Cardiac septum (tissue), 1 donor: ENCODE data around the gene UBE2G2. TPM values are rescaled to one million over a fixed set of nuclear protein-coding genes. Genes with fewer than 3 reads are reported as not detected.

Experiments
- DNase-seq: peaks from one replicate; pipeline ENCODE4 v3.0.0-alpha.2; 2020; ENCODE audit warnings: low spot score
- intact Hi-C: fragments of 100-400 bp; cut with DNase I; formaldehyde crosslinking; loops from one replicate; pipeline ENCODE4 v1.14.0; 2022
- total RNA-seq: library from RNA; stranded (reverse); fragmentation: NEBNext Ultra II Directional; extraction: Animal tissue kit (Norgen Biotek cat#: 25700); gene quantifications from one replicate; pipeline ENCODE4 v1.2.1, GENCODE V29; 2021
- donor health status: DM: no; HTN: no; CAD: no.

UBE2G2 gene
- total RNA-seq, 1 donor from 2014 or later: 69.7 TPM

DNA sequence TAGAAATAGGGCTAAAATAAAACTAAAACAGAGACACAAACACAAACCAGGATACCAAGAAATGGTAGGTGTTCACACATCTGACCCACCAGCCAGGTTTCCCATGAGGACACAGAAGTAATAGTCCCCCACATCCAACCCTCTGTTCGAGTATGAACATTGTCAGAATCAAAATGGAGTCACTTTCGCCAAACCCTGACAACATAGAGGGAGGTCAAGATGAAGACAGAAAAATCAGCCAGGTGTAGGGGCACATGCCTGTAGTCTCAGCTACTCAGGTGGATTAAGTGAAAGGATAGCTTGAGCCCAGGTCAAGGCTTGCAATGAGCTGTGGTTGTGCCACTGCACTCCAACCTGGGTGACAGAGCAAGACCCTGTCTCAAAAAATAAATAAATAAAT lies 3.8 kb downstream of the UBE2G2 start:
- intact Hi-C loops: no loop called here

DNA sequence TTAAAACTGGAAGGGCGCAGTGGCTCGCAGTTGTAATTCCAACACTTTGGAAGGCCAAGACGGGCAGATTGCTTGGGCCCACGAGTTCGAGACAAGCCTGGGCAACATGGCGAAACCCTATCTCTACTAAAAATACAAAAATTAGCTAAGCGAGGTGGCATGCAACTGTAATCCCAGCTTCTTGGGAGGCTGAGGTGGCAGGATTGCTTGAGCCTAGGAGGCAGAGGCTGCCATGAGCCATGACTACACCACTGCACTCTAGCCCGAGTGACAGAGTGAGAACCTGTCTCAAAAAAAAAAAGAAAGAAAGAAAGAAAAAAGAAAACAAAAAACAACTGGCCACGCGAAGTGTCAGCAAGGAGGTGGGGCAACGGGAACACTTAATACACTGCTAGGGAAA lies 6.3 kb downstream of the UBE2G2 start:
- intact Hi-C loops: no loop called here

More for the DNA sequence above, 3.8 kb downstream of the UBE2G2 start:
- no peak for DNase-seq

DNA sequence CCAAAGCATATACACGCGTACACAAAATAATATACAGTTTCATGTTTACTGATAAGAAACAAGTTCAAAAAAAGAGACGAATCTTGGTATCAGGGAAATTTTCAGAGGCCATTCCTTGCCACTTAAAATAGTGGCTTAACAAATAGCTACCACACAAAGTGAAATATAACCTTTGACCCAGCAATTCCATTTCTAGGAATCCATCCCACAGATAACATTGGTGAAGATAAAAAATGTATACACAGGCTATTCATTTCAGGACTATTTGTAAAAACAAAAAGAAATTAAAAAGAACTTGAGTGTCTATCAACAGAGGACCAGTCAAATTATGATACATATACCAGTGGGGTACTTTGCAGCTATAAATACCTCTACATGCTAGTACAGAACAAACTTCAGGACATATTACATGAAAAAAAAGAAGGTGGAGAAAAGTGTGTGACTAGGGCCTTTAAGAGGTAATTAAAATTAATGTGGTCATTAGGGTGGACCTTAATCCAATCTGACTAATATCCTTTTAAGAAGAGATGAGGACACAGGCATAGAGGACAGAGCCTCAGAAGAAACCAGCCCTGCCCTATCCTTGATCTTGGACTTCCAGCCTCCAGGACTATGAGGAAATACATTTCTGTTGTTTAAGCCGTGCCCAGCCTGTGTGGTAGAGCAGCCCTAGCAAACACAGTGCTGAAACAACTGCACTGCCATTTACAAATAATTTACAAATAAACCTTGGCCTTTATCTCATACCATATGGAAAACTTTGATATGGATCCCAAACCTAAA lies 7.8 kb downstream of the UBE2G2 start:
- DNase-seq: no peak
- intact Hi-C loops: loop anchor here (5.0 kb wide), 1 partner anchor 281 kb away; no protein-coding TSS in a partner anchor

More for the DNA sequence above, 6.3 kb downstream of the UBE2G2 start:
- no peak for DNase-seq

DNA sequence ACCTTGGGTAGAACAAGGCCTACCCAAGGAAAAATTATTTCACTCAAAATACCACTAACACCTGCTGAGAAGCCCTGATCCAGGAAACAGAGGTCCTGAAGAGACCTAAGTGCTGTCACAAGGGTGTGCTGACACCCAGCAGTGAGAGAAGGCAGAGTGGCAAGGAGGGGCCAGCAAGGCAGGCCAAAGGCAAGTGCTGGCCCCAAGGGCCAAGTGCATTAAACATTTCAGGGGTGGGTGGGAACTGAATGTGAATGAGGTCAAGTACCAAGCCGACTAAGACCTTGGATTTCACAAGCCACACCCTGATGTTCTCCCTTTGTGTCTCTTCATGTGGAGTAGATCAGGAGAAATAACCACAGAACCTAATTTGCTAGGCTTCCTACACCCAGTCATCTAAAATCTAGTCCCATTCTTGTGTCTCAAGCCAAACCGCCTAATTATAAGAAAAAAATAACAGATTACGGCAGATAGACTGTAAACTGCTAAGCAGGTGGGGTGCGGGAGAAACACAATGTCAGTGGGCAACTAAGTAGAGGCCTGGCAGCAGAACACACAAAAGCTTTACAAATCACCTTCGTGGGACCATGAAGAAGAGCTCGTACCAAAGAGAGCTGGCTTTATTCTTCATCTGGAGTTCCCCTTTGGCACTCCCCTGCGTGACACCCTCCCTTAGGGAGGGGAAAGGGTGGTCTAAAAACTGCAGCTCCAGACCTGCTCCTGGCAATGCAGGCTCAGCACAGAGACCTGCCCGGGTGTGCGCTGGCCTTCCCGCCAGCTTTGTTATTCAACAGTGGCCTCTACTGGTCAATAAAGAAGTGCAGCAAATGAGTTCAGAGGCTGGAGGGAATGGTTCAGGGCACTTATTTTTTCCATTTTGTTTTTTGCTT lies 8.7 kb downstream of the UBE2G2 start:
- intact Hi-C loops: loop anchor here (5.0 kb wide), 1 partner anchor 281 kb away; no protein-coding TSS in a partner anchor
- DNase-seq: no peak

DNA sequence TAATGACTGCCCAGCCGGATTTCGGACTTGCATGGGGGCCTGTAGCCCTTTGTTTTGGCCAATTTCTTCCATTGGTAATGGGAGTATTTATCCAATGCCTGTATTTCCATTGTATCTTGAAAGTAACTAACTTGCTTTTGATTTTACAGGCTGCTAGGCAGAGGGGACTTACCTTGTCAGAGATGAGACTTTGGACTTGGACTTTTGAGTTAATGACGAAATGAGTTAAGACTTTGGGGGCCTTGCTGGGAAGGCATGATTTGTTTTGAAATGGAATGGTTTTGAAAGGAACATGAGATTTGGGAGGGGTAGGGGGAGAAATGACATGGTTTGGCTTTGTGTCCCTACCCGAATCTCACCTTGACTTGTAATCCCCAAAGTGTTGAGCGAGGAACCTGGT lies 9.6 kb downstream of the UBE2G2 start:
- intact Hi-C loops: loop anchor here (5.0 kb wide), 1 partner anchor 280 kb away; no protein-coding TSS in a partner anchor
- no peak for DNase-seq

DNA sequence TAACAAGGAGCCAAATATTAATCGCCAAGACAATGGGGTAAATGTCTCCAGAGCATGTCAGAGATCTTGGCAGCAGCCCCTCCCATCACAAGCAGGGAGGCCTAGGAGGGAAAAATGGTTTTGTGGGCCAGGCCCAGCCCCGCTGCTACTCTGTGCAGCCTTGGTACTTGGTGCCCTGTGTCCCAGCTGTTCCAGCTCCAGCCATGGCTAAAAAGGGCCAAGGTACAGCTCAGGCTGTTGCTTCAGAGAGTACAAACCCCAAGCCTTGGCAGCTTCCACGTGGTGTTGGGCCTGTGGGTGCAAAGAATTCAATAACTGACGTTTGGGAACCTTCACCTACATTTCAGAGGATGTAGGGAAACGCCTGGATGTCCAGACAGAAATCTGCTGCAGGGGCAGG lies 10.4 kb downstream of the UBE2G2 start:
- intact Hi-C loops: loop anchor here (5.0 kb wide), 1 partner anchor 279 kb away; no protein-coding TSS in a partner anchor
- DNase-seq: no peak

DNA sequence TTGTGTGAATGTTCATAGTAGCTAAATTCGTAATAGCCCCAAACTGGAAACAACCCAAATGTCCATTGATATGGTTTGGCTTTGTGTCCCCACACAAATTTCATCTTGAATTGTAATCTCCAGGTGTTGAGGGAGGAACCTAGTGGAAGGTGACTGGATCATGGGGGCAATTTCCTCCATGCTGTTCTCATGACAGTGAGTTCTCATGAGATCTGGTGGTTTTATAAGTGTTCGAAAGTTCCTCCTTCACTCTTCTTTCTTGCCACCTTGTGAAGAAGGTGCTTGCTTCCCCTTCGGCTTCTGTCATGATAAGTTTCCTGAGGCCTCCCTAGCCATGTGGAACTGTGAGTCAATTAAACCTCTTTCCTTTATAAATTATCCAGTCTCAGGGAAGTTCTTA lies 11.3 kb downstream of the UBE2G2 start:
- intact Hi-C loops: loop anchor here (5.0 kb wide), 1 partner anchor 278 kb away; no protein-coding TSS in a partner anchor
- no peak for DNase-seq

DNA sequence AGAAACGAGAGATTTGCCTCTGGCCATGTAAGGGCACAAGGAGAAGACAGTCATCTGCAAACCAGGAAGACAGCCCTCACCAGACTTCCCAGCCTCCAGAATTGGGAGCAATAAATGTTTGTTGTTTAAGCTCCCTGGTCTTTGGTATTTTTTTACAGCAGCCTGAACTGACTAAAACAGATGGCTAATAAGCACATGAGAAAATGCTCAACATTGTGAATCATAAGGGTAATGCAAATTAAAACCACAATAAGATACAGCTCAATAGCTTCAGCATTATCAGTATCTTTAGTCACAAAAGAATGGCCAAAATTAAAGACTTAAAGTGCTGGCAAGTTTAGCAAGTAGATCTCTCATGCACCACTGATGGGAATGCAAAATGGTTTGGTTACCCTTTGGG lies 11.7 kb downstream of the UBE2G2 start:
- no peak for DNase-seq
- intact Hi-C loops: loop anchor here (5.0 to 10.0 kb wide), 2 partner anchors 145 to 278 kb away; partner anchors contain the start of gene KRTAP10-11

DNA sequence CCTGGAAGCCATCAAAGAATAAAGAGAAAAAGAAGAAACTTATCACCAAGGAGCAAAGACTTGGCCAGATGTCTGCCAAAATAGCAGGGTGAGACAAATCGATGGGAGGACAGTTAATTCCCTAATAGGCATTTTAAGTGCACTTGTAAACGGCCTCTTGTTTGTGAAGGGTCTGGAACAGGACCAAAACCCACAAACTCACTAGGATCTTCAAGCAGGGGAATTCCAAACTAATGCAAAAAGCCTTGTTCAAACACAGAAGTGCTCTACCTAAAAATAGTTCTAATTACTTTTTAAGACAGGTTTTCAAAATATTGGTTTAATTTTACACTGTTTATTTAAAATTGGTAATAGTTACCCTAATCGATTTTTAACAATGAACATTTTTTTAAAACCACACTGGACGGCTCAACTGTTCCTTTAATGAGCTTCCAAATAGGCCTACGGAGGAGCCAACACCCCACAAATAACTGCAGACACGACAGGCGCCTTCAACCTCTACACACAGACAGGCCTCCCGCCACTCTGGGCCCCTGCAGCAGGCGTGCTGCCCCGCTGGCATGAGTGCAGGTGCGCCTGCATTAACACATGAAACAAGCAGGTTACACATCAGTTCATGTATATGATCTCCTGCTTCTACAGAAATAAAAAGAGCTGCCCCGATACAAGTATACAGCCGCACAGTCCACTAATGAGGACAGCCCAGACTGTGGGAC lies 15.8 kb downstream of the UBE2G2 start:
- no peak for DNase-seq
- intact Hi-C loops: loop anchor here (10.0 kb wide), 1 partner anchor 141 kb away; the partner anchor contains the start of gene KRTAP10-11

DNA sequence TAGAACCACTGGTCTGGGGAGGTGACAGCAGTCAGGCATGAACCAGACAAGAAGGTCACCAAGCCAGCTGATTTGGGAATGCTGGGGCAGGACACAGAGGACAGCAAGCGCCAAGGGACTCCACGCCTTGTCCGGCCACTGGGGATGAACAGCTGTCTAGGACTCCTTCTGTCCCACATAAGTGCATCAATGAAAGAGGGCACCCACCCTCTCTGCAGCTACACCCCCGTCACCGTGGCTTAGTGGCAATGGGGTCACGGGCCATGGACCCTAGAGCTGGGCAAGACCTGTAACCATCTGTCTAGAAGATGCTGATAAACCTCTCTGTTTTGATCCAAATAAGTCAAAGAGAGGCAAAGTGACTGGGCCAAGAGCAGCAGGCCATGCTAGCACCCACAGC lies 16.8 kb downstream of the UBE2G2 start:
- intact Hi-C loops: loop anchor here (10.0 kb wide), 1 partner anchor 140 kb away; the partner anchor contains the start of gene KRTAP10-11
- no peak for DNase-seq

DNA sequence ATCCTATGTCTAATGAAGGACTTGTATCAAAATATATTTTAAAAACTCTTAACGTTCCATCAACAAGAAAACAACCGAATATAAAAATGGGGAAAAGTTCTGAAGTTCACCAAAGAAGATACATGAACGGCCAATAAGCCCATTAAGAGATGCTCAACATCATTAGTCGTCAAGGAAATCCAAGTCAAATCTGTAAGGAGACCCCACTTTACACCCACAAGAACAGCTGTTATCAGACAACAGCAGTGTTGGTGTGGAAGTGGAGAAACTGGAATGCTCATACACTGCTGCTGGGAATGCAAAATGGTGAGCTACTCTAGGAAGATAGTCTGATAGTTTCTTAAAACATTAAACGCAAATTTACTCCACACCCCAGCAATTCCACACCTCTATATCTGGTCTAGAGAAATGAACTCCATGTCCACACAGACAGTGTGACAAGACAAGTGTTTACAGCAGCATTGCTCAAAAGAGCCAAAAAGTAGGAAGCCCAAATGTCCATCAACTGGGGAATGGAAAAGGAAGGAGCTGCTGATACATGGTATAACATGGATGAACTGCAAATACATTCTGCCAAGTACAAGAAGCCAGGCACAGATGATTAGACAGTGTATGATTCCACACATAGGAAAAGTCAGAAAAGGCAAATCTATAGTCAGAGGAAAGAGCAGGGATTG lies 18.5 kb downstream of the UBE2G2 start:
- DNase-seq: no peak
- intact Hi-C loops: loop anchor here (10.0 kb wide), 1 partner anchor 138 kb away; the partner anchor contains the start of gene KRTAP10-11

DNA sequence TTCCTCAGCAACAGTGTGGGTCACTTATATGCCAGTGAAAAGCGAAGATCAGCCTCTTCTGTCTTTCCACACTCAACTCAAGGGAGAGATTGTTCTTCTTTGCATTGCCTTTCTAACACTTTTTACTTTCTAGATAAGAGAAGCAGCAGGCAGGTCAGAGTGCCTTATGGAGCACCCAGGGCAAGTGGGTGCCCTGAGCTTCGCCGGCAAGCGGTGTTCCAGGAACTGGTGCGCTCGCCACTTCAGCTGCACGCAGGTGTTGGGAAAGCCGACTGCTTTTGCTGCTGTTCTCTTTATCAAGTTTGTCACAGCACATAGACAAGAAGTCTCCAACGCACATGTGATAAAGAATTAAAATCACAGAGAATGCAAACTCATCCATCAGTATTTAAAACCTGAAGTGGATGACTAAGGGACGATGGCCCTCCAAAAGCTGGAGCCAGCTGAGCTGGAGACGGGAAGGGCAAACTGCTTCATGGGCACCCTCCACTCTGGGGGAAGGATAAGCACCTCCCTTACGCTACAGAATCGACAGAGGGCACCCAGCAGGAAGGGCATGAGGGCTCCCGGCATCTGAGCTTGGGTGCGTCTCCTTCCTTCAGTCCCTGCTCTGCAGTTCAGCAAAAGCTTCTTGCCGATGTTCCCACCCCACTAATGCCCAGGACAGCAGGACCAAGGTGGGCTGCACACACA lies 20.7 kb downstream of the UBE2G2 start:
- DNase-seq: no peak
- intact Hi-C loops: loop anchor here (10.0 kb wide), 1 partner anchor 136 kb away; the partner anchor contains the start of gene KRTAP10-11

DNA sequence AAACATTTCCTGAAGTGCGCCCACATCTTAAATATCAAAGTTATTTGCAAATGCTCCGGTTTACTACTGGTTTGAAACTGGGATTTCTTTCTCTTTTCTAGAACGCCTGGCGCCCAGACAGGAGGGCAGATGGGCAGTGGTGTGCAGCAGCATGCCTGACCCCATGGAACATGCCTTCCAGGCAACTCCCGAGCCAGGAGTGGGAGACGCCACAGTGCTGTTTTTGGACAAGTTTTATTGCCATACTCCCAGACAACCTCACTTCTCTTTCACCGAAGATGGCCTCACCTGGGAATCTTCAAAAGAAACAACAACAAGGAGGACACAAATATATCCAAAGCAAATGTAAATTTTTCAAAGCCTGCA lies 21.5 kb downstream of the UBE2G2 start:
- intact Hi-C loops: loop anchor here (10.0 kb wide), 1 partner anchor 135 kb away; the partner anchor contains the start of gene KRTAP10-11
- no peak for DNase-seq

DNA sequence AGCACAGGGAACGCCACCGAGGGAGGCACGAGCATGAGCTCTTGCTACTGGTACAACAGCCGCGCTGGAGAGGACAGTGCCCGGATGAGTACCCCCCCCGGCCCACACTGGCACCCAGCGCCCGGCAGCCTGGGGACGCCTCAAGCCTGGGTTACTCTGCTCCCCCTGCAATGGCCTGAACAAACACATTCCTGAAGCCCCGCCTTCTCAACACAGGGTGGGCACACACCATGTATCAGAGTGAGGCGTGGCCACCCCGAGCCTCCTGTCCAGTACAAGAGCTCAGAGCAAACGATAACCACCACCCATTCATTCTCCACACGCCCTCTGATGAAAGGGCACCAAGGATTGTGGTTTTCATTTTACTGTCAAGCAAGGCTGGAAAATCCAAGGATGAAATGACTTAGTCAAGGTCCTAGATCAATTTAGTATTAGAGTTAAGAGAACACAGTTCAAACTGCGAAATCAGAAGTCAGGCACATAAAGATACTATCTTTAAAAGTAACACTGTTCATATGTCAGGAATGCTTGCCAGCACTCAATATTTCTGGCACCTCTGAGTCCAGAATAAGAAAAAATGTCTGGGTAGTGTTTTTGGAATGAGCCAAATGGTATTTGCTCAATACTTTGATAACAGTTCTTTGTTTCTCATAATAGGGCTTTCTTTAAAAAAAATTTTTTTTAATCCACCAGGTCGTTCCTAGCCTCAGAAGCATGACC lies 22.0 kb downstream of the UBE2G2 start:
- no peak for DNase-seq
- intact Hi-C loops: loop anchor here (10.0 kb wide), 1 partner anchor 135 kb away; the partner anchor contains the start of gene KRTAP10-11

DNA sequence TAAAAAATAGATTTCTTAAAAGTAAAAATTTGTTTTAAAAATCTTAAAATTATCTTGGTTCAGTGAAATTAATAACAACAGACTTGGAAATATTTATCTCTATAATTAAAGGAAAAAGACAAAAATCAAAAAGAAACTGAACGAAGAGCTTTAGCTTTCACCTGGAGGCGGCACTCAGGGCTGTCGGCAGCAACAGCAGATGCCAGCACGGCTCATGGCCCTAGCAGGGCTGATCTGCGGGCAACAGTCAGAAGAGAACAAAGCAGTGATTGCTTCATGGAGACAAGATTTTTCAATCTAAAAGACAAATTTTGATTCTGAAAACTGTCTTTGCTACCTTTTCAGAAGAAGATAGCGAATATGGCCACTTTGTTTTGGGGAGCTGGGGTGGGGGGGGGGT lies 22.6 kb downstream of the UBE2G2 start:
- intact Hi-C loops: no loop called here
- DNase-seq: no peak

DNA sequence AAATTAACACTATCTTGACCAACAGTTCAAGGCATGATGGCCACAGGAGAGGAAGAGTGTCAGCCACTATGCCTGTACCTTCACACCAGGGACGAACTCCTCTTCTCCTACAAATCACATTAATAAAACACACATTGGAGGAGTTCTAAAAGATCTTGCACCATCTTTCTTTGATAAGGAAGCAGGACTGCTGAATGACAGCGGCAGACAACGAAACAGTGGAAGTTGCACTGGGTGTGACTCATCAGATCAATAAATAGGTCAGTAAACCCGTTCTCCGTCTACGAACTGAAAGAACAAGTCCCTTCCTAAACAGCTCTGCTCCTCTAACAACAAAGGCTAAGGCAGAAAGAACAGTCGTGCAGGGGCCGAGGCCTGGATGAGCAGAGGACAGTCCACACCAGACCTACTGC lies 23.1 kb downstream of the UBE2G2 start:
- no peak for DNase-seq
- intact Hi-C loops: no loop called here

DNA sequence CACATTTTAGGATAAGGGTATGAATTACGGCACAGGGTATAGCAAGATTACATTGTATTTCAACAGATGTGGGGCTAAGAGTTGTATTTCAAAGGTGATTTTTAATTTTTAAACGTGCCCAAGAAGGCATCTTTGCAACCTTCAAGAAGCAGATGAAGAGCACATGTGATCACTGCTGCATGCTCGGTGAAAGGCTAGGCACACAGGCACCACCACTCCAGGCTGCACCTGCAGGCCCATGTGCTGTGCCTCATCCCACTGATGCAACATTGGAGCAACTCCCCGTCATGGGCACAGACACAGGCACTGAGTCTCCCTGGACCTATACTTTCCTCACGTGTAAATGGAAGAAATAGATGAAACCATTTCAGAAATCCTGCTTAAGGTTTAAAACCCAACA lies 23.5 kb downstream of the UBE2G2 start:
- intact Hi-C loops: no loop called here
- no peak for DNase-seq
